ENCODE results near the gene DAPK2. TPM values are rescaled to one million over a fixed set of nuclear protein-coding genes. Genes with fewer than 3 reads are reported as not detected.

DAPK2 gene
- total RNA-seq, 1 experiment from 2014 or later, result 1.4 TPM

- Histone ChIP-seq H3K9me2 (replicated peaks; ENCODE audit: low read length) (no peaks in the 10 kb centered on the region), H3K79me2 (ENCODE audit: low read length) (no peaks in the 10 kb centered on the region), H4K20me1 (ENCODE audit: low read length) (no peaks in the 10 kb centered on the region), H3K4me2 (ENCODE audit: low read length) (no peak overlapping the region), H2AFZ (ENCODE audit: low read length) (no peak overlapping the region), H3K27me3 (ENCODE audit: low read length) (no peaks in the 10 kb centered on the region), H3K9ac (ENCODE audit: low read length) (no peak overlapping the region), H3F3A (ENCODE audit: low read length, unreplicated experiment) (no peaks in the 10 kb centered on the region), H3K36me3 (ENCODE audit: low read depth, low read length) (no peaks in the 10 kb centered on the region), H3K27ac (ENCODE audit: low read length) (no peak overlapping the region), H3K4me1 (ENCODE audit: insufficient read depth, low read length) (no peaks in the 10 kb centered on the region), H3K9me3 (ENCODE audit: low read length) (no peaks in the 10 kb centered on the region), H3K4me3 (ENCODE audit: low read length) (no peak overlapping the region)
- POLR2A ChIA-PET (ENCODE audit: unreplicated experiment), result no interaction called here
- BruUV-seq (replicated peaks), result no TSS peak
- intact Hi-C loops (cut with micrococcal nuclease), result no loop called here
- no peak for ATAC-seq
- DNase-seq, result no peak
- TF ChIP-seq EZH2phosphoT487 (IDR thresholded peaks at IDR 0.05; ENCODE audit: borderline replicate concordance, low read length), result no peak
- TF ChIP-seq, protein P1, sequence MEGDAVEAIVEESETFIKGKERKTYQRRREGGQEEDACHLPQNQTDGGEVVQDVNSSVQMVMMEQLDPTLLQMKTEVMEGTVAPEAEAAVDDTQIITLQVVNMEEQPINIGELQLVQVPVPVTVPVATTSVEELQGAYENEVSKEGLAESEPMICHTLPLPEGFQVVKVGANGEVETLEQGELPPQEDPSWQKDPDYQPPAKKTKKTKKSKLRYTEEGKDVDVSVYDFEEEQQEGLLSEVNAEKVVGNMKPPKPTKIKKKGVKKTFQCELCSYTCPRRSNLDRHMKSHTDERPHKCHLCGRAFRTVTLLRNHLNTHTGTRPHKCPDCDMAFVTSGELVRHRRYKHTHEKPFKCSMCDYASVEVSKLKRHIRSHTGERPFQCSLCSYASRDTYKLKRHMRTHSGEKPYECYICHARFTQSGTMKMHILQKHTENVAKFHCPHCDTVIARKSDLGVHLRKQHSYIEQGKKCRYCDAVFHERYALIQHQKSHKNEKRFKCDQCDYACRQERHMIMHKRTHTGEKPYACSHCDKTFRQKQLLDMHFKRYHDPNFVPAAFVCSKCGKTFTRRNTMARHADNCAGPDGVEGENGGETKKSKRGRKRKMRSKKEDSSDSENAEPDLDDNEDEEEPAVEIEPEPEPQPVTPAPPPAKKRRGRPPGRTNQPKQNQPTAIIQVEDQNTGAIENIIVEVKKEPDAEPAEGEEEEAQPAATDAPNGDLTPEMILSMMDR (conservative IDR thresholded peaks at IDR 0.05; ENCODE audit: low read depth, low read length), result no peak
- no peak for TF ChIP-seq EZH2 (IDR thresholded peaks at IDR 0.05; ENCODE audit: low read length, unreplicated experiment)
- CTCF ChIA-PET, result no interaction called here
Measured at GRCh38 chr15:63872759-63873510, 173.3 kb downstream of the DAPK2 start.

GRCh38 chr15:63870487-63871209 is 175.6 kb downstream of the DAPK2 start:
- intact Hi-C loops (cut with micrococcal nuclease), result no loop called here
- H3K4me3 ChIP-seq (ENCODE audit: low read length), result no peak overlapping the region
- H3F3A ChIP-seq (ENCODE audit: low read length, unreplicated experiment), result no peaks in the 10 kb centered on the region
- BruUV-seq (replicated peaks), result no TSS peak
- POLR2A ChIA-PET (ENCODE audit: unreplicated experiment), result interaction anchor here (0.6 kb wide), 1 partner anchor 340 kb away, joined by 3 read pairs; no protein-coding TSS in a partner anchor
- peak; percentile 81 for ATAC-seq
- DNase-seq, result peak; percentile 60
- CTCF ChIA-PET, result no interaction called here
- no peak overlapping the region for H2AFZ ChIP-seq (ENCODE audit: low read length)
- H3K9me2 ChIP-seq (replicated peaks; ENCODE audit: low read length), result no peaks in the 10 kb centered on the region
- no peak overlapping the region for H3K4me2 ChIP-seq (ENCODE audit: low read length)
- no peaks in the 10 kb centered on the region for H3K36me3 ChIP-seq (ENCODE audit: low read depth, low read length)
- TF ChIP-seq EZH2 (IDR thresholded peaks at IDR 0.05; ENCODE audit: low read length, unreplicated experiment) (no peak), EZH2phosphoT487 (IDR thresholded peaks at IDR 0.05; ENCODE audit: borderline replicate concordance, low read length) (no peak)
- TF ChIP-seq, protein P1 (conservative IDR thresholded peaks at IDR 0.05; ENCODE audit: low read depth, low read length), result no peak
- H3K4me1 ChIP-seq (ENCODE audit: insufficient read depth, low read length), result no peaks in the 10 kb centered on the region
- H3K9me3 ChIP-seq (ENCODE audit: low read length), result no peaks in the 10 kb centered on the region
- no peaks in the 10 kb centered on the region for H3K27me3 ChIP-seq (ENCODE audit: low read length)
- H3K27ac ChIP-seq (ENCODE audit: low read length), result no peak overlapping the region
- no peaks in the 10 kb centered on the region for H4K20me1 ChIP-seq (ENCODE audit: low read length)
- no peak overlapping the region for H3K9ac ChIP-seq (ENCODE audit: low read length)
- H3K79me2 ChIP-seq (ENCODE audit: low read length), result no peaks in the 10 kb centered on the region

- POLR2A ChIA-PET (ENCODE audit: unreplicated experiment), result interaction anchor here (0.6 kb wide), 1 partner anchor 339 kb away, joined by 3 read pairs; no protein-coding TSS in a partner anchor
- no peaks in the 10 kb centered on the region for H3K36me3 ChIP-seq (ENCODE audit: low read depth, low read length)
- H3K27me3 ChIP-seq (ENCODE audit: low read length), result no peaks in the 10 kb centered on the region
- no peak overlapping the region for H3K4me2 ChIP-seq (ENCODE audit: low read length)
- no peaks in the 10 kb centered on the region for H3K4me1 ChIP-seq (ENCODE audit: insufficient read depth, low read length)
- CTCF ChIA-PET, result no interaction called here
- no peak for TF ChIP-seq EZH2 (IDR thresholded peaks at IDR 0.05; ENCODE audit: low read length, unreplicated experiment)
- TF ChIP-seq, protein P1 (conservative IDR thresholded peaks at IDR 0.05; ENCODE audit: low read depth, low read length), result no peak
- TF ChIP-seq EZH2phosphoT487 (IDR thresholded peaks at IDR 0.05; ENCODE audit: borderline replicate concordance, low read length), result no peak
- peak; percentile 21 for DNase-seq
- no peak overlapping the region for H3K4me3 ChIP-seq (ENCODE audit: low read length)
- no peak overlapping the region for H3K27ac ChIP-seq (ENCODE audit: low read length)
- intact Hi-C loops (cut with micrococcal nuclease), result no loop called here
- no peak overlapping the region for H2AFZ ChIP-seq (ENCODE audit: low read length)
- no peak; the same call in 1 of the 2 replicates for ATAC-seq
- H3K9me2 ChIP-seq (replicated peaks; ENCODE audit: low read length), result no peaks in the 10 kb centered on the region
- H3K9ac ChIP-seq (ENCODE audit: low read length), result no peak overlapping the region
- no peaks in the 10 kb centered on the region for H3K9me3 ChIP-seq (ENCODE audit: low read length)
- H4K20me1 ChIP-seq (ENCODE audit: low read length), result no peaks in the 10 kb centered on the region
- H3F3A ChIP-seq (ENCODE audit: low read length, unreplicated experiment), result no peaks in the 10 kb centered on the region
- no TSS peak for BruUV-seq (replicated peaks)
- H3K79me2 ChIP-seq (ENCODE audit: low read length), result no peaks in the 10 kb centered on the region
Measured at GRCh38 chr15:63870043-63870394, 176.3 kb downstream of the DAPK2 start.
